Panc1 (cell line): ENCODE measurements around the gene CTDP1. TPM values are rescaled to one million over a fixed set of nuclear protein-coding genes. Genes with fewer than 3 reads are reported as not detected.
"Not testable (repeated sequence)": the region's sequence is repeated elsewhere in the genome, so short reads cannot be mapped to it uniquely, and the experiment has no call there.

Source experiments
- ATAC-seq: fragments of 200-7000 bp; cut with Tn5 transposase; 2 replicates; pipeline ENCODE4 v1.9.1; 2020; ENCODE audit warnings: mild to moderate bottlenecking, moderate library complexity
- BruUV-seq: library from RNA; stranded (reverse); fragments of 400-500 nt; replicated peaks from 2 replicates; lab custom pipeline; 2021; lab: Mats Ljungman, UMichigan
- CTCF ChIA-PET: fragments of 300-600 bp; sonication (Branson Sonifier 250); formaldehyde crosslinking; loops from one replicate; lab custom pipeline; 2022; ENCODE audit warnings: antibody characterized with exemption; lab: Charles Lee
- POLR2A ChIA-PET: fragments of 300-600 bp; sonication (Branson Sonifier 250); formaldehyde crosslinking; loops from one replicate; lab custom pipeline; 2022; ENCODE audit warnings: antibody characterized with exemption; lab: Charles Lee
- DNase-seq: peaks from one replicate; pipeline ENCODE4 v3.0.0-alpha.2; 2010; ENCODE audit warnings: low read depth, low spot score
- H3K27ac ChIP-seq: 2 replicates; pipeline ENCODE4 v1.5.1; 2011; ENCODE audit warnings: mild to moderate bottlenecking, low read length, inconsistent platforms
- H3K27me3 ChIP-seq: fragments of 200-500 bp; sonication (Bioruptor generic); 2 replicates; pipeline ENCODE4 v1.6.0; 2014; ENCODE audit warnings: low read length, inconsistent platforms; ENCODE audit not compliant: control insufficient read depth, insufficient read depth
- H3K36me3 ChIP-seq: fragments of 200-500 bp; sonication (Bioruptor generic); 2 replicates; pipeline ENCODE4 v1.5.1; 2014; ENCODE audit warnings: inconsistent platforms, mild to moderate bottlenecking, low read length, moderate library complexity; ENCODE audit not compliant: control insufficient read depth, insufficient read depth
- H3K4me1 ChIP-seq: 2 replicates; pipeline ENCODE4 v1.5.1; 2011; ENCODE audit warnings: inconsistent platforms, mild to moderate bottlenecking, low read length, moderate library complexity; ENCODE audit not compliant: control insufficient read depth, insufficient read depth
- H3K4me3 ChIP-seq, 2 experiments: 2 replicates each; pipeline ENCODE4 v1.5.1; 2011 to 2012; ENCODE audit warnings: low read depth in 2 of 2, low read length in 2 of 2, mild to moderate bottlenecking in 2 of 2, inconsistent platforms in 1 of 2, moderate library complexity in 1 of 2
- H3K9me3 ChIP-seq: fragments of 200-500 bp; sonication (Bioruptor generic); 2 replicates; pipeline ENCODE4 v1.5.1; 2014; ENCODE audit warnings: low read depth, mild to moderate bottlenecking, inconsistent platforms, low read length, moderate library complexity; ENCODE audit not compliant: control insufficient read depth, insufficient read depth
- POLR2AphosphoS5 ChIP-seq: IDR thresholded peaks from 2 replicates; pipeline ENCODE4 v1.6.1; 2012; ENCODE audit warnings: mild to moderate bottlenecking, low read depth, low read length, moderate library complexity
- REST ChIP-seq, 2 experiments: IDR thresholded peaks; 2 replicates each; pipeline ENCODE4 v1.6.1; 2011 to 2012; ENCODE audit warnings: low read depth in 2 of 2, control low read depth in 1 of 2, low read length in 1 of 2, mild to moderate bottlenecking in 1 of 2, moderate library complexity in 1 of 2; ENCODE audit not compliant: insufficient read depth in 1 of 2
- SIN3A ChIP-seq: IDR thresholded peaks from 2 replicates; pipeline ENCODE4 v1.6.1; 2012; ENCODE audit warnings: low read depth, mild to moderate bottlenecking, low read length, moderate library complexity, borderline replicate concordance; ENCODE audit not compliant: insufficient read depth
- TCF7L2 ChIP-seq: IDR thresholded peaks from 2 replicates; pipeline ENCODE4 v1.6.1; 2011; ENCODE audit warnings: mild to moderate bottlenecking, low read depth, low read length, inconsistent platforms
- in situ Hi-C: cut with HindIII; loops from 2 replicates; pipeline ENCODE4 v1.10.0; 2016; ENCODE audit warnings: low sequenced_read_pairs, low pct_unique_long_range_greater_than_20kb
- intact Hi-C: fragments of 100-400 bp; cut with micrococcal nuclease; formaldehyde crosslinking; loops from one replicate; pipeline ENCODE4 v1.10.0; 2022; ENCODE audit not compliant: unreplicated experiment
- total RNA-seq: library from RNA; stranded (reverse); gene quantifications from one replicate; pipeline ENCODE4 v1.2.1, GENCODE V29; 2021; ENCODE audit not compliant: unreplicated experiment
- TF ChIP-seq, protein P1 (sequence below): fragments of 450-650 bp; IDR thresholded peaks from 2 replicates; pipeline ENCODE4 v1.5.1; 2017; ENCODE audit warnings: mild to moderate bottlenecking

CTDP1 gene
- total RNA-seq, 1 experiment from 2014 or later = 52.8 TPM

DNA sequence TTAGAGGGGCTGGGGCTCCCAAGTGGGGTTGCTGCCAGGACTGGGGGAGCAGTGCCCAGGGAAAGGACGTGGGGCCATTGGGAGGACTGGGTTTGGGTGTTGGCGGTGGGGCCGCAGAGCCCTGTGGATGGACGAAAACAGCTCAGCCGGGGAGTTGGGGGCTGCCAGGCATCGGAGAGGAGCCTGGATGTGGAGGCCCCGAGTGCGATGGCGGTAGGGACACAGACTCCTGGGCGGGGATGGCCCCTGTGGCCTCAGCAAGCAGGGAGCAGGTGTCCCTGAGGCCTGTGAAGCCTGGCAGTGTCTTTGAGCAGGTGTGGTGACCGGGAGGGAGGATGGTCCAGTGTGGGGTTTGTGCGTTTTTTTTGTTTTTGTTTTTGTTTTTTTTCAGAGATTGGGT, 13.3 kb downstream of the CTDP1 start:
- ATAC-seq = no peak
- Histone ChIP-seq H3K4me1 (no peaks in the 10 kb centered on the region), H3K27me3 (no peaks in the 10 kb centered on the region), H3K27ac (no peak overlapping the region), H3K9me3 (no peaks in the 10 kb centered on the region), H3K4me3 (no peak overlapping the region), H3K36me3 (no peaks in the 10 kb centered on the region; the same call in 1 of the 2 replicates)
- BruUV-seq = no TSS peak
- DNase-seq = no peak
- ChIA-PET CTCF (no interaction called here), POLR2A (no interaction called here)
- TF ChIP-seq POLR2AphosphoS5 (no peak), TCF7L2 (no peak), SIN3A (no peak), REST (IDR thresholded peaks at IDR 0.05; ENCODE audit: insufficient read depth in 1 of 2, low read depth in 2 of 2, low read length in 1 of 2) (no peak)
- TF ChIP-seq, protein P1, sequence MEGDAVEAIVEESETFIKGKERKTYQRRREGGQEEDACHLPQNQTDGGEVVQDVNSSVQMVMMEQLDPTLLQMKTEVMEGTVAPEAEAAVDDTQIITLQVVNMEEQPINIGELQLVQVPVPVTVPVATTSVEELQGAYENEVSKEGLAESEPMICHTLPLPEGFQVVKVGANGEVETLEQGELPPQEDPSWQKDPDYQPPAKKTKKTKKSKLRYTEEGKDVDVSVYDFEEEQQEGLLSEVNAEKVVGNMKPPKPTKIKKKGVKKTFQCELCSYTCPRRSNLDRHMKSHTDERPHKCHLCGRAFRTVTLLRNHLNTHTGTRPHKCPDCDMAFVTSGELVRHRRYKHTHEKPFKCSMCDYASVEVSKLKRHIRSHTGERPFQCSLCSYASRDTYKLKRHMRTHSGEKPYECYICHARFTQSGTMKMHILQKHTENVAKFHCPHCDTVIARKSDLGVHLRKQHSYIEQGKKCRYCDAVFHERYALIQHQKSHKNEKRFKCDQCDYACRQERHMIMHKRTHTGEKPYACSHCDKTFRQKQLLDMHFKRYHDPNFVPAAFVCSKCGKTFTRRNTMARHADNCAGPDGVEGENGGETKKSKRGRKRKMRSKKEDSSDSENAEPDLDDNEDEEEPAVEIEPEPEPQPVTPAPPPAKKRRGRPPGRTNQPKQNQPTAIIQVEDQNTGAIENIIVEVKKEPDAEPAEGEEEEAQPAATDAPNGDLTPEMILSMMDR = no peak
- in situ Hi-C loops (no loop called here), intact Hi-C loops (no loop called here)

- TF ChIP-seq TCF7L2 (no peak), POLR2AphosphoS5 (no peak), REST (IDR thresholded peaks at IDR 0.05; ENCODE audit: insufficient read depth in 1 of 2, low read depth in 2 of 2, low read length in 1 of 2) (no peak)
- ChIA-PET POLR2A (no interaction called here), CTCF (no interaction called here)
- no peak overlapping the region for H3K27ac ChIP-seq
- in situ Hi-C loops = no loop called here
- BruUV-seq = no TSS peak
- intact Hi-C loops = no loop called here
- ATAC-seq = peak; percentile 32; the same call in 1 of the 2 replicates
- no peak overlapping the region for H3K4me3 ChIP-seq
- peaks cover 3% of the 10 kb centered on the region; the same call in 1 of the 2 replicates for H3K36me3 ChIP-seq
- no peaks in the 10 kb centered on the region for H3K4me1 ChIP-seq
- H3K9me3 ChIP-seq = no peaks in the 10 kb centered on the region
- DNase-seq = no peak
- H3K27me3 ChIP-seq = no peaks in the 10 kb centered on the region
These were observed 14.1 kb downstream of the CTDP1 start for GRCh38 chr18:79693561-79694205.

DNA sequence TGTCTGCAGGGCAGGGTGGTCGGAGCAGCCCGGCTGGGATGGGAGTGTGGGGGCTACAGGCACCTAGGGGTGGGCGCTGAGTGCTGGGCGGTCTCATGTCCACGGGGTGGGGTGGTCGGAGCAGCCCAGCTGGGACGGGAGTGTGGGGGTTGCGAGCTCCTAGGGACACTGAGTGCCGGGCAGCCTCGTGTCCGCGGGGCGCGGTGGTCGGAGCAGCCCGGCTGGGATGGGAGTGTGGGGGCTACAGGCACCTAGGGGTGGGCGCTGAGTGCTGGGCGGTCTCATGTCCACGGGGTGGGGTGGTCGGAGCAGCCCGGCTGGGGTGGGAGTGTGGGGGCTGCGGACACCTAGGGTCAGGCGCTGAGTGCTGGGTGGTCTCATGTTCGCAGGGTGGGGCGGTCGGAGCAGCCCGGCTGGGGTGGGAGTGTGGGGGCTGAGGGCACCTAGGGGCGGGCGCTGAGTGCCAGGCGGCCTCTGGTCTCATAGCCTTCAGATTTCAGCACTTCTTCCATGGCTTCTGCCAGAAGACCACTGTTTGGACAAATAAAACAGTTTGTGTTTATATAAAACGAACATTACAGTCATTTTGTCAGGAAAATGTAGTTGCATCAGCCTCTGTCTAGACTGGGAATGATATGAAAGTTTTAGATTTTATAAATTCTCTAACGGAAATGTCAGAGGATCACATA, 14.7 kb downstream of the CTDP1 start:
- H3K27ac ChIP-seq, DNase-seq, in situ Hi-C loops, H3K27me3 ChIP-seq, BruUV-seq, H3K4me3 ChIP-seq, H3K4me1 ChIP-seq, H3K36me3 ChIP-seq, POLR2A ChIA-PET, H3K9me3 ChIP-seq, intact Hi-C loops, ATAC-seq, CTCF ChIA-PET: not testable (repeated sequence)
